HepG2 (cell line): ENCODE measurements around the gene DNAAF9. TPM values are rescaled to one million over a fixed set of nuclear protein-coding genes. Genes with fewer than 3 reads are reported as not detected.

Experiments
- CTCF ChIP-seq: sonication (generic); formaldehyde crosslinking; IDR thresholded peaks from 2 replicates; pipeline ENCODE4 v1.5.0; 2020; ENCODE audit warnings: mild to moderate bottlenecking, missing genetic modification reagents, moderate library complexity
- DPF2 ChIP-seq: sonication (generic); formaldehyde crosslinking; IDR thresholded peaks from 2 replicates; pipeline ENCODE4 v1.4.0; 2020; ENCODE audit warnings: mild to moderate bottlenecking, low read depth, missing genetic modification reagents, borderline replicate concordance
- FLYWCH1 ChIP-seq: sonication (generic); formaldehyde crosslinking; IDR thresholded peaks from 2 replicates; pipeline ENCODE4 v1.8.1; 2023; ENCODE audit warnings: mild to moderate bottlenecking, missing genetic modification reagents
- NFKB2 ChIP-seq: sonication (generic); formaldehyde crosslinking; IDR thresholded peaks from 2 replicates; pipeline ENCODE4 v1.4.0; 2020; ENCODE audit warnings: missing genetic modification reagents, borderline replicate concordance
- NR3C1 ChIP-seq: sonication (generic); formaldehyde crosslinking; IDR thresholded peaks from 2 replicates; pipeline ENCODE4 v1.4.0; 2020; ENCODE audit warnings: missing genetic modification reagents
- SOX13 ChIP-seq, 3 experiments: fragments of 450-650 bp in 1 of 3; sonication (generic) in 1 of 3; formaldehyde crosslinking in 1 of 3; IDR thresholded peaks in 2 of 3; conservative IDR thresholded peaks in 1 of 3; 2 replicates each; pipeline versions ENCODE4 v1.5.0 to v1.6.1; 2016 to 2020; ENCODE audit warnings: antibody characterized with exemption in 1 of 3, mild to moderate bottlenecking in 1 of 3, missing compliant biosample characterization in 1 of 3, missing genetic modification reagents in 1 of 3, moderate library complexity in 1 of 3
- SP1 ChIP-seq, 2 experiments: fragments of 450-650 bp in 1 of 2; sonication (generic) in 1 of 2; formaldehyde crosslinking in 1 of 2; IDR thresholded peaks; 2 replicates each; pipeline versions ENCODE4 v1.4.0 to v1.6.1; 2016 to 2020; ENCODE audit warnings: missing genetic modification reagents in 1 of 2
- SRSF9 ChIP-seq: fragments of 200-400 bp; formaldehyde crosslinking; IDR thresholded peaks from 2 replicates; pipeline ENCODE4 v1.6.1; 2018; ENCODE audit warnings: borderline replicate concordance, mild to moderate bottlenecking, low read depth, low read length; ENCODE audit not compliant: insufficient read depth, poor library complexity, severe bottlenecking
- XBP1 ChIP-seq: sonication (generic); formaldehyde crosslinking; IDR thresholded peaks from 2 replicates; pipeline ENCODE4 v1.5.0; 2020; ENCODE audit warnings: missing genetic modification reagents
- ZBTB42 ChIP-seq: sonication (generic); formaldehyde crosslinking; IDR thresholded peaks from 2 replicates; pipeline ENCODE4 v1.5.0; 2020; ENCODE audit warnings: mild to moderate bottlenecking, missing genetic modification reagents
- ZFP36L1 ChIP-seq: sonication (generic); formaldehyde crosslinking; IDR thresholded peaks from 2 replicates; pipeline ENCODE4 v1.8.0; 2022; ENCODE audit warnings: mild to moderate bottlenecking, missing genetic modification reagents, moderate library complexity
- ZNF264 ChIP-seq: sonication (generic); formaldehyde crosslinking; IDR thresholded peaks from 2 replicates; pipeline ENCODE4 v1.4.0; 2020; ENCODE audit warnings: missing genetic modification reagents
- ZNF552 ChIP-seq: sonication (generic); formaldehyde crosslinking; IDR thresholded peaks from 2 replicates; pipeline ENCODE4 v1.9.0; 2022; ENCODE audit warnings: missing genetic modification reagents, mild to moderate bottlenecking, borderline replicate concordance
- ZNF569 ChIP-seq: sonication (generic); formaldehyde crosslinking; IDR thresholded peaks from 2 replicates; pipeline ENCODE4 v1.5.0; 2020; ENCODE audit warnings: mild to moderate bottlenecking, missing genetic modification reagents, moderate library complexity, borderline replicate concordance
- ZNF570 ChIP-seq: sonication (generic); formaldehyde crosslinking; IDR thresholded peaks from 2 replicates; pipeline ENCODE4 v1.4.0; 2020; ENCODE audit warnings: mild to moderate bottlenecking, missing genetic modification reagents, borderline replicate concordance
- ZNF598 ChIP-seq: sonication (generic); formaldehyde crosslinking; IDR thresholded peaks from 2 replicates; pipeline ENCODE4 v1.5.1; 2020; ENCODE audit warnings: mild to moderate bottlenecking, missing genetic modification reagents, borderline replicate concordance
- ZNF776 ChIP-seq: sonication (generic); formaldehyde crosslinking; IDR thresholded peaks from 2 replicates; pipeline ENCODE4 v1.4.0; 2020; ENCODE audit warnings: mild to moderate bottlenecking, missing genetic modification reagents
- ZNF800 ChIP-seq: sonication (generic); formaldehyde crosslinking; IDR thresholded peaks from 2 replicates; pipeline ENCODE4 v1.4.0; 2020; ENCODE audit warnings: missing genetic modification reagents
- polyA plus RNA-seq, 8 experiments: library from polyadenylated mRNA; depleted of rRNA in 3 of 8; stranded (reverse) in 7 of 8; unstranded in 1 of 8; fragments of >200 nt; fragmentation: Illumina TruSeq in 4 of 8; extraction: Trizol in 4 of 8; gene quantifications; 2 replicates each; pipeline versions ENCODE4 v1.2.1 to v1.2.3, GENCODE V29; 2011 to 2016; ENCODE audit warnings: low read depth in 4 of 8, missing spikeins in 1 of 8, mixed read lengths in 1 of 8; ENCODE audit not compliant: insufficient read depth in 1 of 8
- total RNA-seq, 5 experiments: library from RNA; depleted of rRNA; stranded (reverse); fragments of >200 nt; fragmentation: Illumina TruSeq; extraction: Trizol; gene quantifications; 2 replicates each; pipeline ENCODE4 v1.2.3, GENCODE V29; 2016; ENCODE audit warnings: low read depth in 1 of 5
- TF ChIP-seq, protein P1 (sequence below): sonication (generic); formaldehyde crosslinking; IDR thresholded peaks from 2 replicates; pipeline ENCODE4 v1.8.1; 2023; ENCODE audit warnings: missing genetic modification reagents, inconsistent platforms, borderline replicate concordance
- TF ChIP-seq, protein P2 (sequence below): sonication (generic); formaldehyde crosslinking; IDR thresholded peaks from 2 replicates; pipeline ENCODE4 v1.4.0; 2020; ENCODE audit warnings: missing genetic modification reagents, mild to moderate bottlenecking, borderline replicate concordance

Gene DNAAF9
- total and polyA plus RNA-seq, 2 of the 13 experiments (the other 11 are each of a cell fraction or from before 2014, with no cell fraction given): 10.5 to 14.9 TPM

DNA sequence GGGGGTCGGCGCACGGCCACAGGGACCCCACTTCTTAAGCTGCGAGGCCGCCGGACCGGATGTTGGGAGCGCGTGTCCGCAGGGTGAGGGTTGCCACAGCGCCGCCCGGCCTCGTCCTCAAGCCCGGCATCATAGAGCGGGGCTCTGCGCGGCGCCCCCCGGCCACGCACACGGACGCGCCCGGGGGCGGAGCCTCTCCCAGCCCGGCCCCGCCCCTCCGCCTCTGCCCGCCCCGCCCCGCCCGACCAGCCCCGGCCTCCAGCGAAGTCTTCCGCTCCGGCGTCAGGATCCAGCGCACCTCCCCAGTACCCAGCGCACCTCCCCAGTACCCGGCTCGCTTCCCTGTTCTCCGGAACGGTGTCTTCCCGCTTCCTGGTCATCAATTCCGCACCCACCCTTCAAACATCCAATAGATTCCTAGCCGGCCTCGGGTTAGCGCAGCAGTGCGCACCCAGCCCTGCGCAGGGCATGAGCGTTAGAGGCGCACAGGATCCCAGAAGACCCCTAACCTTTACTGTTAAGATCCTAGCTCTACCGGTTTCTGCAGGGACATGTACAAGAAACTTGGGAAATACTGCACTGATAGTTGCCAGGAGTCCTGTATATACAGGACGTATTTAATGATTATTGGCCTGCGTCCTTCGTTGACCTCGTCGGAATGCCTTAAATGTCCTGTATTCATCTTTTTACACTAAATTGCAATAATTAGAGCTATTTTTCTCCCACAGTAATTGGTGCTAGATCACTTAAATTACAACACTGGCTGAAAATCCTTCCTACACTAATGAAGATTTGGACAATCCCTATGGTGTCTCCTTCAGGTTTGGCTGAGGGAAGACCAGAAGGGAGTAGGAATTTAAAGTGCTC lies 535 bp upstream of the DNAAF9 start (continued):
- TF ChIP-seq NFKB2 (CRISPR knock-in tag): peak; percentile 43; the same call in 1 of the 2 replicates
- no peak for TF ChIP-seq ZFP36L1 (CRISPR knock-in tag)
- no peak for TF ChIP-seq ZNF570 (CRISPR knock-in tag)
- TF ChIP-seq, protein P1, sequence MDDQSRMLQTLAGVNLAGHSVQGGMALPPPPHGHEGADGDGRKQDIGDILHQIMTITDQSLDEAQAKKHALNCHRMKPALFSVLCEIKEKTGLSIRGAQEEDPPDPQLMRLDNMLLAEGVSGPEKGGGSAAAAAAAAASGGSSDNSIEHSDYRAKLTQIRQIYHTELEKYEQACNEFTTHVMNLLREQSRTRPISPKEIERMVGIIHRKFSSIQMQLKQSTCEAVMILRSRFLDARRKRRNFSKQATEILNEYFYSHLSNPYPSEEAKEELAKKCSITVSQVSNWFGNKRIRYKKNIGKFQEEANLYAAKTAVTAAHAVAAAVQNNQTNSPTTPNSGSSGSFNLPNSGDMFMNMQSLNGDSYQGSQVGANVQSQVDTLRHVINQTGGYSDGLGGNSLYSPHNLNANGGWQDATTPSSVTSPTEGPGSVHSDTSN (CRISPR knock-in tag): peak; percentile 36; the same call in 1 of the 2 replicates
- no peak for TF ChIP-seq XBP1
- peak; percentile 93 for TF ChIP-seq ZNF800
- no peak for TF ChIP-seq ZNF569
- TF ChIP-seq FLYWCH1: no peak
- no peak for TF ChIP-seq DPF2 (CRISPR knock-in tag)
- no peak for TF ChIP-seq ZNF598 (CRISPR knock-in tag)
- peak; percentile 73; the same call in 1 of the 2 replicates for TF ChIP-seq ZNF552 (CRISPR knock-in tag)
- no peak for TF ChIP-seq ZNF264 (CRISPR knock-in tag)
- TF ChIP-seq, protein P2, sequence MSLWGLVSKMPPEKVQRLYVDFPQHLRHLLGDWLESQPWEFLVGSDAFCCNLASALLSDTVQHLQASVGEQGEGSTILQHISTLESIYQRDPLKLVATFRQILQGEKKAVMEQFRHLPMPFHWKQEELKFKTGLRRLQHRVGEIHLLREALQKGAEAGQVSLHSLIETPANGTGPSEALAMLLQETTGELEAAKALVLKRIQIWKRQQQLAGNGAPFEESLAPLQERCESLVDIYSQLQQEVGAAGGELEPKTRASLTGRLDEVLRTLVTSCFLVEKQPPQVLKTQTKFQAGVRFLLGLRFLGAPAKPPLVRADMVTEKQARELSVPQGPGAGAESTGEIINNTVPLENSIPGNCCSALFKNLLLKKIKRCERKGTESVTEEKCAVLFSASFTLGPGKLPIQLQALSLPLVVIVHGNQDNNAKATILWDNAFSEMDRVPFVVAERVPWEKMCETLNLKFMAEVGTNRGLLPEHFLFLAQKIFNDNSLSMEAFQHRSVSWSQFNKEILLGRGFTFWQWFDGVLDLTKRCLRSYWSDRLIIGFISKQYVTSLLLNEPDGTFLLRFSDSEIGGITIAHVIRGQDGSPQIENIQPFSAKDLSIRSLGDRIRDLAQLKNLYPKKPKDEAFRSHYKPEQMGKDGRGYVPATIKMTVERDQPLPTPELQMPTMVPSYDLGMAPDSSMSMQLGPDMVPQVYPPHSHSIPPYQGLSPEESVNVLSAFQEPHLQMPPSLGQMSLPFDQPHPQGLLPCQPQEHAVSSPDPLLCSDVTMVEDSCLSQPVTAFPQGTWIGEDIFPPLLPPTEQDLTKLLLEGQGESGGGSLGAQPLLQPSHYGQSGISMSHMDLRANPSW (CRISPR knock-in tag): no peak
- no peak for TF ChIP-seq NR3C1 (CRISPR knock-in tag)
- no peak for TF ChIP-seq SRSF9
- TF ChIP-seq CTCF: no peak
- TF ChIP-seq SP1 (IDR thresholded peaks at IDR 0.05): no peak
- peak; percentile 66 for TF ChIP-seq SP1 (CRISPR knock-in tag; IDR thresholded peaks at IDR 0.05)
- TF ChIP-seq SOX13 (IDR thresholded peaks at IDR 0.05): no peak
- no peak for TF ChIP-seq SOX13 (CRISPR knock-in tag; conservative IDR thresholded peaks at IDR 0.05 in 1 of 2, IDR thresholded peaks at IDR 0.05 in 1 of 2)
- TF ChIP-seq ZNF776 (CRISPR knock-in tag): no peak; the same call in 1 of the 2 replicates
- peak; percentile 82; the same call in 1 of the 2 replicates for TF ChIP-seq ZBTB42
